Measurements from ENCODE around the gene TMEM151B. TPM values are rescaled to one million over a fixed set of nuclear protein-coding genes. Genes with fewer than 3 reads are reported as not detected.

TMEM151B gene
- total RNA-seq, 4 donors from 2014 or later = 0.27 to 0.57 TPM; not detected in 2

- no peak overlapping the region for H3K4me3 ChIP-seq
- DNase-seq = no peak
- no peaks in the 10 kb centered on the region for H3K9me3 ChIP-seq
- H3K27me3 ChIP-seq = no peaks in the 10 kb centered on the region
- TF ChIP-seq POLR2A (IDR thresholded peaks at IDR 0.05) = no peak
- TF ChIP-seq CTCF (IDR thresholded peaks at IDR 0.05) = no peak
- peaks cover 0 to 96% (median 0%) of the 10 kb centered on the region in 3 donors for H3K36me3 ChIP-seq
- peaks cover 0 to 22% (median 0%) of the 10 kb centered on the region in 4 donors for H3K4me1 ChIP-seq
- H3K27ac ChIP-seq = no peak overlapping the region
Observed at GRCh38 chr6:44306710-44307109, 36.5 kb downstream of the TMEM151B start.

- no peak for DNase-seq
- no peaks in the 10 kb centered on the region for H3K27me3 ChIP-seq
- H3K36me3 ChIP-seq = peaks cover 0 to 92% (median 0%) of the 10 kb centered on the region in 3 donors
Observed at GRCh38 chr6:44307217-44307616, 37.0 kb downstream of the TMEM151B start.

GRCh38 chr6:44309092-44309491 lies 38.8 kb downstream of the TMEM151B start:
- Histone ChIP-seq H3K4me1 (peaks cover 0 to 30% (median 0%) of the 10 kb centered on the region in 4 donors), H3K9me3 (no peaks in the 10 kb centered on the region), H3K27ac (peak overlapping the region in 1 of 4 donors; percentile 1), H3K27me3 (no peaks in the 10 kb centered on the region), H3K36me3 (peaks cover 0 to 73% (median 0%) of the 10 kb centered on the region in 3 donors), H3K4me3 (no peak overlapping the region)
- no peak for DNase-seq
- TF ChIP-seq POLR2A (IDR thresholded peaks at IDR 0.05) (no peak), CTCF (IDR thresholded peaks at IDR 0.05) (no peak)

More at GRCh38 chr6:44307217-44307616, 37.0 kb downstream of the TMEM151B start:
- TF ChIP-seq POLR2A (IDR thresholded peaks at IDR 0.05) (no peak), CTCF (IDR thresholded peaks at IDR 0.05) (no peak)
- peaks cover 0 to 27% (median 0%) of the 10 kb centered on the region in 4 donors for H3K4me1 ChIP-seq
- no peaks in the 10 kb centered on the region for H3K9me3 ChIP-seq
- no peak overlapping the region for H3K4me3 ChIP-seq
- no peak overlapping the region for H3K27ac ChIP-seq

GRCh38 chr6:44309631-44310030 lies 39.4 kb downstream of the TMEM151B start:
- peaks cover 0 to 30% (median 0%) of the 10 kb centered on the region in 4 donors for H3K4me1 ChIP-seq
- H3K27me3 ChIP-seq = no peaks in the 10 kb centered on the region
- no peaks in the 10 kb centered on the region for H3K9me3 ChIP-seq
- peaks cover 0 to 68% (median 0%) of the 10 kb centered on the region in 3 donors for H3K36me3 ChIP-seq
- peak in 1 of 3 donors; percentile 70 for DNase-seq
- TF ChIP-seq POLR2A (IDR thresholded peaks at IDR 0.05) (no peak), CTCF (IDR thresholded peaks at IDR 0.05) (no peak)
- H3K27ac ChIP-seq = peak overlapping the region in 2 of 4 donors; percentile 61 to 70
- H3K4me3 ChIP-seq = no peak overlapping the region

- Histone ChIP-seq H3K4me1 (peaks cover 0 to 30% (median 0%) of the 10 kb centered on the region in 4 donors), H3K27me3 (no peaks in the 10 kb centered on the region), H3K27ac (peak overlapping the region in 3 of 4 donors; percentile 19 to 70 (median 61)), H3K4me3 (peak overlapping the region in 1 of 4 donors; percentile 6), H3K36me3 (peaks cover 0 to 62% (median 0%) of the 10 kb centered on the region in 3 donors), H3K9me3 (no peaks in the 10 kb centered on the region)
- DNase-seq = peak in 1 of 3 donors; percentile 32
- TF ChIP-seq CTCF (IDR thresholded peaks at IDR 0.05) (no peak), POLR2A (IDR thresholded peaks at IDR 0.05) (no peak)
Observed at GRCh38 chr6:44310241-44310640, 40.0 kb downstream of the TMEM151B start.
